Measurements from ENCODE around the gene PPP1R16B.
A peak's percentile ranks its signal among the peaks of the same experiment; 100 is the strongest.
"Not testable (repeated sequence)": the region's sequence is repeated elsewhere in the genome, so short reads cannot be mapped to it uniquely, and the experiment has no call there.

The PPP1R16B gene

DNA sequence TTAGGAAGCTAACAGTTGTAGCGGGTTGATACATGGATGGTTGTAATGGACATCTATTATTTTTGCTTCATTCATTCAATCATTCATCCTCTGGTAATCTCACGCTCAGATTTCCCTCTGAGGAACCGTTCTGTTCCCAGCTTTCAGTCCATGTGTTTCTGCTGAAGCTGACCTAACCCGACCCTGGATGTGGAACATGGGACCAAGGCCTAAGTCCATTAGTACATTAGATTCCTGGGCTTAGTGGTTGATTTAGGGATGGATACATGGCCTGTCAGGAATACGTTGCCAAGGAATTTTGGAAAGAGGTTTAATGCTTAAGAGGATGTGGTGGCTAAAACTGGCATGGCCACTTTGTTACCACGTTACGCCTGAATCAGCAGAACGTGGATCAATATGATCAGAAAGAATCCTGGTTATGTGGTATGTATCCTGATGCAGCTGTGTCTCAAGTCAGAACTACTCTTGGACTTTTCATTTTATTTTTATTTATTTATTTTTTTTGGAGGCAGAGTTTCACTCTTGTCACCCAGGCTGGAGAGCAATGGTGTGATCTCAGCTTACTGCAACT is 152.5 kb downstream of the PPP1R16B start:
- Mint-ChIP-seq H3K4me1 (ENCODE audit: low read depth) (peaks cover 16% of the 10 kb centered on the region), H3K4me3 (no peak overlapping the region), H3K36me3 (ENCODE audit: low read depth) (peaks cover 6% of the 10 kb centered on the region), H3K9me3 (no peaks in the 10 kb centered on the region), H3K27ac (no peak overlapping the region), H3K27me3 (ENCODE audit: low read depth) (no peaks in the 10 kb centered on the region)

DNA sequence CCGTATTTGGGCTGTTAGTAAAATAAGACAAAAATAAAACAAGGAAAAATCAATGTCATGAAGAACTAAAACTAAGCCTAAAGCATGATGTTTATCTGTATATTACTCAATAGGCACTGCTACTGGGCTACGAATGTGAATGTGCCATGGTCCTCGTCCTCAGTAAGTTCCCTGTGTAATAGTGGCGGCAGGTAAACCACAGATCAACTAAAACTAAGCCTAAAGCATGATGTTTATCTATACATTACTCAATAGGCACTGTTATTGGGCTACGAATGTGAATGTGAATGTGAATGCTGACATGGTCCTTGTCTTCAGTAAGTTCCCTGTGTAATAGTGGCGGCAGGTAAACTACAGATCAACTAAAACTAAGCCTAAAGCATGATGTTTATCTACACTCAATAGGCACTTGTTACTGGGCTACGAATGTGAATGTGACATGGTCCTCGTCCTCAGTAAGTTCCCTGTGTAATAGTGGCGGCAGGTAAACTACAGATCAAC is 154.7 kb downstream of the PPP1R16B start:
- H3K27me3 Mint-ChIP-seq (ENCODE audit: low read depth); H3K4me3 Mint-ChIP-seq; H3K9me3 Mint-ChIP-seq; H3K27ac Mint-ChIP-seq: not testable (repeated sequence)
- peaks cover 25% of the 10 kb centered on the region for H3K4me1 Mint-ChIP-seq (ENCODE audit: low read depth)
- H3K36me3 Mint-ChIP-seq (ENCODE audit: low read depth) = peaks cover 11% of the 10 kb centered on the region

DNA sequence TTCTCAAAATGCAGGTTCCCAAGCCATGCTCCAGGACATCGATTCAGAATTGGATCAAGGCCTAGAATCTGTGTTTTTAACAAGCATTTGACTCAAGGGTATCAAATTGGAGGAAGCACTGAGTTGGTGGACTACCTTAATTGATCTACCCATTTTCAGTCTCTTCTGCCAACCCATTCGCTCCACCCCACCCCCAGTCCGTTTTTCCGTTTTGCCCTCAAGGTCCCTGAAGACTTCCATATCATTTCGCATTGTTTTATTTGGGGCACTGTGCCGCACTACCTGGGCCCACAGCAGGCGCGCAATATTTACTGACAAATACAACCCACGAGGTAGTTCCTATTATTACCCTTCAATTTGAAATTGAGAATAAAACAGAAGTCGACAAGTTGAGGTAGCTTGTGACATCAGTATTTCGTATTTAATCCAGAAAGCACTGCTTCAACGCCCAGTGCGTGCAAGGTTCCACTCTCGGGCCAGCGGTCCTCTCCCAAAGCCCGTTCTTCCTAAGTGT is 156.1 kb downstream of the PPP1R16B start:
- H3K9me3 Mint-ChIP-seq = no peaks in the 10 kb centered on the region
- H3K4me3 Mint-ChIP-seq = peak overlapping the region; percentile 91
- no peaks in the 10 kb centered on the region for H3K27me3 Mint-ChIP-seq (ENCODE audit: low read depth)
- peaks cover 12% of the 10 kb centered on the region for H3K36me3 Mint-ChIP-seq (ENCODE audit: low read depth)
- peak overlapping the region; percentile 94 for H3K27ac Mint-ChIP-seq
- peaks cover 26% of the 10 kb centered on the region for H3K4me1 Mint-ChIP-seq (ENCODE audit: low read depth)

DNA sequence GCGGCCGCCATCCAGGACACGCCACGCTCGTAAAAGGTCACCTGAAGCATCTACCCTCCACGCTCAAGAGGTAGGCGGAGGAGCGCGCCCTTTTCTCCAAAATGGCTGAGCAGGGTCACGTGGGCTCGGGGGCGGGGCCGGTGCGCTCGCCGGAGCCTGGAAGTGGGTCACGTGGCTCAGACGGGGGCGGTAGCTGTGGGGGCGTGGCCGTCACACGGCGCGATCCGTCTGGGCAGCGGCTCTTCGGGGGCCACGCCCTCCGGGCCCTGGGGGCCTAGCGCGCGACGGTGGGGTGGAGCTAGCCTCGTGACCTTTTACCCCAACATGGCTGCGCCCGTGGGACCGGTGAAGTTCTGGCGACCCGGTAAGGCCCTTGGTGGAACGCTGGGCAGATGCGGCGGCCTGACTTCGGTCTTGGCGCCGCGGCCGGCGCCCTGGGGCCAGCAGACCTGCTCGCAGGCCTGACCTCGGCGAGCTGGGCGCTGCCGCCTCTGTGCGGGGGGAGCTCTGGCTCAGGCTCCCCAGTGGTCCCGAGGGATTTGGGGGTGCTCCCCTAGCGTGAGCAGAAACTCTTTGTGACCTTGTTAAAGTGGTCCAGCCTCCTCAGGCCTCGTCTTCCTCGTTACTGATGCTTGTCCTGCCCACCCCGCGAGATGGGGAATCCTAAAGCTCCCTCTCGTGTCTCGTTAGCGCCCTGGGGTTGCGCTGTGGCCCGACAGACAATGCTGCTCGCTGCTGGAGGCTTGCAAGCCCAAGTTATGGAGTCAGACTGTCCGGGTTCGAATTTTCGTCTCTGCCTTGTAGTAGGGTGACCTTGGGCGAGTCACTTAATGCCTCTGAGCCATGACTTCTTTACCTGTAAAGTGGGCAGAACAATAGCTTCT is 156.8 kb downstream of the PPP1R16B start, which contains the start of gene DHX35:
DHX35 (plus strand) TSS at position 301 of the 884 bp plus-strand sequence; CDS start at position 325, 24 bp downstream.
- Mint-ChIP-seq H3K36me3 (ENCODE audit: low read depth) (peaks cover 12% of the 10 kb centered on the region), H3K4me3 (peak within 1 kb of the TSS; percentile 92), H3K27ac (peak within 1 kb of the TSS; percentile 94), H3K27me3 (ENCODE audit: low read depth) (no peaks in the 10 kb centered on the region), H3K4me1 (ENCODE audit: low read depth) (peaks cover 26% of the 10 kb centered on the region), H3K9me3 (no peaks in the 10 kb centered on the region)

DNA sequence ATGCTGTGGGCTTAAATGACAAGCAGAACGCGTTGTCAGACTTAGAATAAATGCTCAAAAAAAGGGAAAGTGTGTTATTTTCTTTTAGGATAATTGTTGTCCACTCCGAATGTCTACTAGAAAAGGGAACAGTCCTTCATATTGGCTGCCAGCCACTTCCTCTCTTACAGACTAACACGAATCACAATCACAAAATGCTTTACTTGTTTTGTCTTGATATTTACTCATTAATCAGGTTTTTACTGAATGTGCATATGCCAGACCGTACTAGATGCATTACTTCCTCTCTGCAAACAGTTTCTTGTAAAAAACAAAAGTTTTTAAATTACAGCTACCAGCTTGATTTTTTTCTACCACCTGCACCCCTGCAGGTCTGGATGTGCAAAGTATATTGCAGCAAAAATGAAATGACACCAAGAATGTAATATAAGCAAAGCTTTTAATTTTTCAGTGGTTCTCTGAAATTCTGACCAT is 157.5 kb downstream of the PPP1R16B start:
- peak overlapping the region; percentile 92 for H3K4me3 Mint-ChIP-seq
- no peaks in the 10 kb centered on the region for H3K9me3 Mint-ChIP-seq
- H3K4me1 Mint-ChIP-seq (ENCODE audit: low read depth) = peaks cover 28% of the 10 kb centered on the region
- peaks cover 12% of the 10 kb centered on the region for H3K36me3 Mint-ChIP-seq (ENCODE audit: low read depth)
- H3K27ac Mint-ChIP-seq = peak overlapping the region; percentile 82
- H3K27me3 Mint-ChIP-seq (ENCODE audit: low read depth) = no peaks in the 10 kb centered on the region

DNA sequence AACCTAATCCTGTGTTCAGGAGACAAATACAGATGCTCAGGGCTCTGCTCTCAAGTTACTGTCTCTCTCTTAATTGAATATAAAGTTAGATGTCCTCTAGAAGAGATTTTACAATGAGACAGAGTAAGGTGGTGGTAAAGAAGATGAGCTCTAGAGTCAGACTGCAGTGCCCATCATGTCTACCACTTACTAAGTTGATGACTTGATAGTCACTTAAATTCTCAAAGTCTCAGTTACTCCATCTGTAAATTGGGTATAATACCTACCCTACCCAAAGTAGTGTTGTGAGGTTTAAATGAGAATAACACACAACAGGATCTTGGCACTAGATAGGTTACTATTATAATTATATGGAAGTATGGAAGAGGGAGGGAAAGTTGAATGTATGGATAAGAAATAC is 158.2 kb downstream of the PPP1R16B start:
- H3K4me3 Mint-ChIP-seq = no peak overlapping the region
- no peak overlapping the region for H3K27ac Mint-ChIP-seq

DNA sequence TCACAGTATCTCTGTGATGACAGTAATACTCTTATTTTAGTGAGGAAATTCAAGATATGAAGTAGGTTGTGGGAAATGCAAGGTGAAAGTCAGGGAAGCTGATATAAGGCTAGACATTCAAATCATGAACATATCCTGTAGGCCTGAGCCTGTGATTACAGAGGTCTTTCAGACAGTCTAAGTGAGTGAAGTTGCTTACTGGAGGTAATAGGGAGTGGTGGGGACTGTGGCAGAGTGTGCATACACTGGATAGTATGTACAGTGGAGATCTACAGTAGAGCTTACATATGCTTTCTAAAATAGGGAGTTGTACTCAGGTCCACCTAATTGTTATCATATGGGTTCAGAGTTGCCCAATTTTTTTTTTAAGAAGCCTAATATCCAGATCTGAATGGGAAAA is 159.8 kb downstream of the PPP1R16B start:
- Mint-ChIP-seq H3K4me1 (ENCODE audit: low read depth) (peaks cover 28% of the 10 kb centered on the region), H3K9me3 (no peaks in the 10 kb centered on the region), H3K4me3 (no peak overlapping the region), H3K36me3 (ENCODE audit: low read depth) (peaks cover 15% of the 10 kb centered on the region), H3K27me3 (ENCODE audit: low read depth) (no peaks in the 10 kb centered on the region), H3K27ac (no peak overlapping the region)

More for the DNA sequence above, 158.2 kb downstream of the PPP1R16B start:
- H3K4me1 Mint-ChIP-seq (ENCODE audit: low read depth) = peaks cover 28% of the 10 kb centered on the region
- H3K9me3 Mint-ChIP-seq = no peaks in the 10 kb centered on the region
- H3K27me3 Mint-ChIP-seq (ENCODE audit: low read depth) = no peaks in the 10 kb centered on the region
- peaks cover 12% of the 10 kb centered on the region for H3K36me3 Mint-ChIP-seq (ENCODE audit: low read depth)

DNA sequence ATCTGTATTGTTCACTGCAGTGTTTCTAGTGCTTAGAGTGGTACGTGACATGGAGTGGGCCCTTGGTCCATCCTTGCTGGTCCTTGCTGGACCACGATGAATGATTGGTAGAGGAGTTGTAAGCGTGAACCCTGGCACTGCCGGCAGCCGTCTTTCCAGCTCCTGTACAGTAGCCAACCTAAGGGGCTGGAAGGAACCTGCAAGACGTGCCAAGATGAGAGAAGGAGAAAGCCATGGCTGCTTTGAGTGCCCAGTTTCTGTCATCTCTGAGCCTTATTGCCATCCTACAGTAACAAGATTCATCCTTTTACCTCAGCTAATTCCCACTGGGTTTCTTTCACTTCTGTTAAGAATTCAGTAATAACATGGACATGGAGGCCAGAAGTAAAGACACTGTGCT is 162.6 kb downstream of the PPP1R16B start:
- Mint-ChIP-seq H3K36me3 (ENCODE audit: low read depth) (peaks cover 19% of the 10 kb centered on the region), H3K27me3 (ENCODE audit: low read depth) (no peaks in the 10 kb centered on the region), H3K4me1 (ENCODE audit: low read depth) (peaks cover 13% of the 10 kb centered on the region), H3K4me3 (no peak overlapping the region), H3K27ac (no peak overlapping the region), H3K9me3 (no peaks in the 10 kb centered on the region)

DNA sequence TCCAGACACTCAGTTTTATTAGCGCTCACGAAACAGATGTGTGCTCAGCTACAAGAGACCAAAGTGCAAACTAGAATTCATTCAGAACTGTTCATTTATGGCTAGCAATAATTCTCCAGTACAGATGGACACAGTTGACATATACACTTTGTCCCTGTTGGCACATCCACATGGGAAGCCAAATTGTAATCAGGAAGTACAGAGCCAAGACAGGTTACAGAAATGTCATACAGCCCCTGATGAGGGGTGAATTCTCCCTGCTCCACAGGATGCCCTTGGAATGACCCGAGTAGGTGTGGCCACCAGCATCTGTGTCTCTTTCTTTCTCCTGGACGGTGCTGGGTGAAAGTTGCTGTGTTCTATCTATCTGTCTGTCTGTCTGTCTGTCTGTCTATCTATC is 164.2 kb downstream of the PPP1R16B start:
- Mint-ChIP-seq H3K27me3 (ENCODE audit: low read depth) (no peaks in the 10 kb centered on the region), H3K4me1 (ENCODE audit: low read depth) (peaks cover 6% of the 10 kb centered on the region), H3K36me3 (ENCODE audit: low read depth) (peaks cover 19% of the 10 kb centered on the region), H3K9me3 (no peaks in the 10 kb centered on the region), H3K4me3 (no peak overlapping the region), H3K27ac (no peak overlapping the region)

DNA sequence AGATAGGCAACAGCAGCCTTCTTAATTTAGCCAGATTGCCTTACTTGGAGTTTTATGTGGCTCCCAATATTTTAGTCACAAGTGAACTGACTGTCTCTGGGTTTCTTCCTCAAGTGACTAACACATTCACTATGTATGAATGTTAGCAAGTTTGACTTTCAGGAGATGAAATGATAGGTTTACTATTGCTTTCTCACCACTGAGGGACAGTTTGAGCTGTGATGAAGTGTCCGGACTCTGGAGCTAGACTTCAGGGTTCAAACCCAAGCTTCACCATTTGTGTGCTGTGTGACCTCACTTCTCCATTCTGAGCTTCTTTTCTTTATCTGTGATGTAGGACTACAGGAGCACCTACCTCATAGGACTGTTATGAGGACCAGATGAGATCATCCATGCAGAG is 164.8 kb downstream of the PPP1R16B start:
- no peaks in the 10 kb centered on the region for H3K27me3 Mint-ChIP-seq (ENCODE audit: low read depth)
- peaks cover 15% of the 10 kb centered on the region for H3K36me3 Mint-ChIP-seq (ENCODE audit: low read depth)
- no peak overlapping the region for H3K4me3 Mint-ChIP-seq
- H3K4me1 Mint-ChIP-seq (ENCODE audit: low read depth) = peaks cover 2% of the 10 kb centered on the region
- H3K27ac Mint-ChIP-seq = no peak overlapping the region
- no peaks in the 10 kb centered on the region for H3K9me3 Mint-ChIP-seq
